ENCODE results near the gene ARHGAP1.
A peak's percentile ranks its signal among the peaks of the same experiment; 100 is the strongest.

ARHGAP1 gene

DNA sequence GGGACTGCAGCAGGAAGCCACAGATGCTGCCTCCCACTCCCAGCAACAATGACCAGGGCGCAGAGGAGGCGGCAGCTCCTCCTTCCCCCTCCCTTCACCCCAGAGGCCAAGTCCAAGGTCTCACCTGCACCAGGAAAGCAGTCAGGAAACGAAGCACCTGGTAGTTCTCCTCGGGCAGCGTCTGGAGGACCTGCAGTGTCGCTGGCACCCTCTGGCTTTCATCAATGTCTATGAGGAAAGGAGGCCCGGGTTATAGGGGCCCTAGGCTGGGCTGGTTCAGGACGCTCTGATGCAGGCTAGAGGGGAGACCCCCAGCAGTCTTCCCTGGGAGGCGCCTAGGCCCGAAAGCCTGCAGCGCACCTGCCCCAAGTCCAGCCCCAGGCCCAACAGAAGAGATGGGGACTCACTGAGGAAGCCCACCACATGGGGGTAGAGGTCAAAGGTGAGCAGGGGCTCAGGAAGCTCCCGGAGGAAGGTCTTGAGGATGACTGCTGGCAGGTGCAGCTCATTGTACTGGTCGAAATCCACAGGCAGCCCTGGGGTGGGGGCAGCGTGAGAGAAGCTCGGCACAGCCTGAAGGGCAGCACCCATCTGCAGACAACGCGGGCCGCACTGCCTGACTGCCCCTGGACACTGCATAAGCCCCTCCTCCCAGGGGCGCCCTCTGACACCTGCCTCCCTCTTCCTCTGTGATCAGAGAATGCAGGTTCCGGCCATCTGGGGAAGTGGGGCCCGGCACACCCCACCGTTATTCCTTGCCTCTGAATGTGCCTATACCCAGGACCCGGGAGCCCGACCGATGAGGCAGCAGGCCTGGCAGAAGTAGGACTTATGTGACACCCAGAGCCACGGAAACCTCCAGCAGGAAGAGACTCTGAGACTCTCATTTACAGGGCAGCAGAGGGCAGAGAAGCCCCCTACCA lies 20.9 kb downstream of the ARHGAP1 start:
- no peak for DNase-seq (ENCODE audit: low spot score)
- no peak for ATAC-seq (ENCODE audit: low read depth)
- H3K36me3 ChIP-seq (ENCODE audit: low read depth) = peaks cover 24% of the 10 kb centered on the region

DNA sequence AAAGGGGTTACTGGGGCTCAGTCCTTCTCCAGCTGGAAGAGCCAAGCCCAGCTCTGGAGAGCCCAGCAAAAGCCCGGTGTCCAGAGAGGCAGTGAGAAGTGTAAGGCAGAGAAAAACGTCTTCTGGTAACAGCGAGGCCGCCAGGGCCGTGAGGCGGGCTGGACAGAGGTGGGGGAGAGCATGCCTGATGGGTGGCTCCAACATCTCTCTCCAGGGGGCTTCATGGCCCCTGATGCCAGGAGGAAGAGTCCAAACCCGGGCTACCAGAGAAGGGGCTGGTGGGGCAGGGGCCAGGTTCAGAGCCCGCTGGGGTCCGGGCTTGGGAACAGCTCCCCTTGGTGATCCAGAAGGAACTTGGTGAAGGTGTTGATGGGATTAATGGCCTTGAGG lies 21.7 kb downstream of the ARHGAP1 start:
- no peak overlapping the region for H3K4me3 ChIP-seq (ENCODE audit: severe bottlenecking)
- TF ChIP-seq, protein P1, sequence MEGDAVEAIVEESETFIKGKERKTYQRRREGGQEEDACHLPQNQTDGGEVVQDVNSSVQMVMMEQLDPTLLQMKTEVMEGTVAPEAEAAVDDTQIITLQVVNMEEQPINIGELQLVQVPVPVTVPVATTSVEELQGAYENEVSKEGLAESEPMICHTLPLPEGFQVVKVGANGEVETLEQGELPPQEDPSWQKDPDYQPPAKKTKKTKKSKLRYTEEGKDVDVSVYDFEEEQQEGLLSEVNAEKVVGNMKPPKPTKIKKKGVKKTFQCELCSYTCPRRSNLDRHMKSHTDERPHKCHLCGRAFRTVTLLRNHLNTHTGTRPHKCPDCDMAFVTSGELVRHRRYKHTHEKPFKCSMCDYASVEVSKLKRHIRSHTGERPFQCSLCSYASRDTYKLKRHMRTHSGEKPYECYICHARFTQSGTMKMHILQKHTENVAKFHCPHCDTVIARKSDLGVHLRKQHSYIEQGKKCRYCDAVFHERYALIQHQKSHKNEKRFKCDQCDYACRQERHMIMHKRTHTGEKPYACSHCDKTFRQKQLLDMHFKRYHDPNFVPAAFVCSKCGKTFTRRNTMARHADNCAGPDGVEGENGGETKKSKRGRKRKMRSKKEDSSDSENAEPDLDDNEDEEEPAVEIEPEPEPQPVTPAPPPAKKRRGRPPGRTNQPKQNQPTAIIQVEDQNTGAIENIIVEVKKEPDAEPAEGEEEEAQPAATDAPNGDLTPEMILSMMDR (IDR thresholded peaks at IDR 0.05; ENCODE audit: poor library complexity, severe bottlenecking) = no peak
- peaks cover 24% of the 10 kb centered on the region for H3K36me3 ChIP-seq (ENCODE audit: low read depth)
- H3K4me1 ChIP-seq (ENCODE audit: insufficient read depth, poor library complexity, severe bottlenecking) = peaks cover 10% of the 10 kb centered on the region
- no peak overlapping the region for H3K27ac ChIP-seq (ENCODE audit: poor library complexity, severe bottlenecking)
- no peak for DNase-seq (ENCODE audit: low spot score)
- ATAC-seq (ENCODE audit: low read depth) = no peak
- H3K27me3 ChIP-seq (ENCODE audit: insufficient read depth, poor library complexity, severe bottlenecking) = no peaks in the 10 kb centered on the region
- no peaks in the 10 kb centered on the region for H3K9me3 ChIP-seq (ENCODE audit: severe bottlenecking)

More for the DNA sequence above, 20.9 kb downstream of the ARHGAP1 start:
- H3K4me3 ChIP-seq (ENCODE audit: severe bottlenecking) = no peak overlapping the region
- peaks cover 10% of the 10 kb centered on the region for H3K4me1 ChIP-seq (ENCODE audit: insufficient read depth, poor library complexity, severe bottlenecking)
- no peaks in the 10 kb centered on the region for H3K27me3 ChIP-seq (ENCODE audit: insufficient read depth, poor library complexity, severe bottlenecking)
- TF ChIP-seq, protein P1 (IDR thresholded peaks at IDR 0.05; ENCODE audit: poor library complexity, severe bottlenecking) = no peak
- no peak overlapping the region for H3K27ac ChIP-seq (ENCODE audit: poor library complexity, severe bottlenecking)
- H3K9me3 ChIP-seq (ENCODE audit: severe bottlenecking) = no peaks in the 10 kb centered on the region

DNA sequence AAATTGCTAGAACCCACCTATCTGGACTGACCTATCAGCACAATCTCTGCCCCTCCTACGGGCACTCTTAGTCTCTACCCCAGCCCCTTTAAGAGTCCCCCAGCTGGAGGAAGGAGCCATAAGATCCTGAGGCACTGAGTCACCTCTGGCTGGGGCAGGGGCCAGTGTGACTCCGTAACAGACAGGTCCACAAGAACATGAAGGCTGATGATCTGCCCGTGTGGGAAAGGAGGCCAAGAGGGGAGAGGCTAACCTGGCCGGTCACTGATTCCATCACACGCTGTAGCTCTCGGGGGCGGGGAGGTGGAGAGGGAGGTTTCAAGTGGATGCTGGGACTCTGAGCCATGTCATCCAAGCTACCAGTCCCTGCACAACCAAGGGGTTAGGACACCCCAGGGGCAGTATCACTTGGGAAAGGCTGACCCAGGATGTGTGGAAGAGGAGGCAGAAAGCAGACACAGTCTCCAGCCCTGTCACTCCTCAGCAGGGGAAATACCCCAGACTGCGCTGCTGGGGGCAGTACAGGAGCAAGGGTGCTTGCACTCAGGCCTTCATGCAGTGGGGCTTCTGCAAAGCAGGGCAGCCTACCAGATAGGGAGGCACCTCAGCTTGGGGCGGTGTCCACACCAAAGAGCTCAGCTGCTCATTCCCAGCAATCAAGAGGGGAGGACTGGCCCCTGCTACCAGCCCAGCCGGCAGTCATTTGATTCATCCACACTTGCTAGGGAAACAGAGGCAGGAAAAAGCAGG lies 22.3 kb downstream of the ARHGAP1 start:
- ATAC-seq (ENCODE audit: low read depth) (peak; percentile 12; the same call in 1 of the 3 replicates), DNase-seq (ENCODE audit: low spot score) (no peak)
- TF ChIP-seq, protein P1 (IDR thresholded peaks at IDR 0.05; ENCODE audit: poor library complexity, severe bottlenecking) = no peak
- Histone ChIP-seq H3K27me3 (ENCODE audit: insufficient read depth, poor library complexity, severe bottlenecking) (no peaks in the 10 kb centered on the region), H3K9me3 (ENCODE audit: severe bottlenecking) (no peaks in the 10 kb centered on the region), H3K4me3 (ENCODE audit: severe bottlenecking) (no peak overlapping the region), H3K27ac (ENCODE audit: poor library complexity, severe bottlenecking) (no peak overlapping the region), H3K36me3 (ENCODE audit: low read depth) (peaks cover 24% of the 10 kb centered on the region), H3K4me1 (ENCODE audit: insufficient read depth, poor library complexity, severe bottlenecking) (peaks cover 10% of the 10 kb centered on the region)

DNA sequence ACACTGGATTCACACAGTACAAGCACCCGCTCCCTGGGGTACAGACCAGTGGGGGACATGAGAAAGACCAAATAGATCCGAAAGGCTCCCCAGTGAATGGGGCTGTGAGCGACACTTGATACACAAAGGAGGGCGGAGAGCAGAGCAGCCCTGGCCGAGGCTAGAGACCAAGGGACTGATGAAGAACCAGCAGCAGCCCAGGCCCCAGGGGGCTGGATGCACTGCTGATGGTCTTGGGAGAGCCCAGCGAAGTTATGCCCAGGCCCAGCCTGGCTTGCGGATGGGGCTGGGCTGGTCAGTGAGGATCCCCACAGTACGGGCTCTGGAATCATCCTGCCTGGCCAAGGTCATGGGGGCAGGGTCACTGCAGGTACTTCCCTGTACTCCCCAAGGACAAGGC lies 23.2 kb downstream of the ARHGAP1 start:
- ATAC-seq (ENCODE audit: low read depth) (no peak), DNase-seq (ENCODE audit: low spot score) (peak; percentile 32)
- TF ChIP-seq, protein P1 (IDR thresholded peaks at IDR 0.05; ENCODE audit: poor library complexity, severe bottlenecking) = no peak

More for the DNA sequence above, 23.2 kb downstream of the ARHGAP1 start:
- Histone ChIP-seq H3K4me1 (ENCODE audit: insufficient read depth, poor library complexity, severe bottlenecking) (peaks cover 10% of the 10 kb centered on the region), H3K27me3 (ENCODE audit: insufficient read depth, poor library complexity, severe bottlenecking) (no peaks in the 10 kb centered on the region), H3K27ac (ENCODE audit: poor library complexity, severe bottlenecking) (no peak overlapping the region), H3K4me3 (ENCODE audit: severe bottlenecking) (no peak overlapping the region), H3K36me3 (ENCODE audit: low read depth) (peaks cover 22% of the 10 kb centered on the region), H3K9me3 (ENCODE audit: severe bottlenecking) (no peaks in the 10 kb centered on the region)
